ENCODE results near the gene TBC1D12.

DNA sequence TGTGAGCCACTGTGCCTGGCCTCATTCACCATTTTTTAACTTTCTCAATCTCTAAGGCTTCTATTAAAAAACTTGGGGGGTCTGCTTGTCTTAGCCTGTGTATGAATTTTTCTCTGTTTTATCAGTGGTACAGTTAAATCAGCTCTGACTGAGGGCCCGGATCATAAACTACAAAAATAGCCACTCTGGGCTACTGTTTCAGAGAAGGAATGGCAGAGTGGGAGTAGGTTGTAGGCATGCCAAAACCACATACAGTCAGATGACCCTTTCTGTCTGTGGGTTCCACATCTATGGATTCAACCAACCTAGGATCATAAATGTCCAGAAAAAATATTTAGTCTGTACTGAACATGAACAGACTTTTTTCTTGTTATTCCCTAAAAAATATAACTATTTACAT is 21.3 kb downstream of the TBC1D12 start:
- TF ChIP-seq EZH2phosphoT487 (IDR thresholded peaks at IDR 0.05; ENCODE audit: low read length), result no peak
- no peak for TF ChIP-seq EZH2 (optimal IDR thresholded peaks at IDR 0.05; ENCODE audit: low read depth, low read length)

Data from MM.1S (cell line).